K562 (cell line): Measurements from ENCODE around the gene SLC22A23. TPM values are rescaled to one million over a fixed set of nuclear protein-coding genes. Genes with fewer than 3 reads are reported as not detected.

ENCODE experiments used
- ATAC-seq: fragments of 200-7000 bp; cut with Tn5 transposase; 3 replicates; pipeline ENCODE4 v1.9.1; 2020; ENCODE audit warnings: moderate library complexity
- BruUV-seq: library from RNA; stranded (reverse); fragments of 400-500 nt; replicated peaks from 2 replicates; lab custom pipeline; 2021; lab: Mats Ljungman, UMichigan
- CTCF ChIA-PET: fragments of 300-600 bp; formaldehyde crosslinking; extraction: SDS; loops from one replicate; lab custom pipeline; 2021; ENCODE audit warnings: low intra/inter-chr PET ratio; lab: Yijun Ruan, JAX
- POLR2A ChIA-PET: fragments of 300-600, 350-650 bp; sonication (Branson Sonifier 250); formaldehyde crosslinking; extraction: SDS; loops from one replicate; lab custom pipeline; 2021; ENCODE audit warnings: antibody characterized with exemption, inconsistent platforms; lab: Yijun Ruan, JAX
- DNase-seq, 4 experiments: peaks; one replicate each; pipeline versions ENCODE4 v3.0.0 to v3.0.0-alpha.2; 2011 to 2018; ENCODE audit warnings: low spot score in 3 of 4, mixed read lengths in 3 of 4; ENCODE audit errors: extremely low read depth in 1 of 4
- FAIRE-seq: peaks from 2 replicates; lab custom pipeline; 2011; peaks lifted over from hg19 to GRCh38; lab: Jason Lieb, UNC
- H2AFZ ChIP-seq: 2 replicates; pipeline ENCODE4 v1.6.0; 2011; ENCODE audit warnings: low read depth, low read length, control low read depth, inconsistent platforms
- H3K27ac ChIP-seq: fragments of 200-600 bp; 3 replicates; pipeline ENCODE4 v1.8.0; 2011; ENCODE audit warnings: low read depth, mild to moderate bottlenecking, control low read depth, inconsistent platforms, low read length, moderate library complexity, mixed read lengths; ENCODE audit errors: extremely low read depth
- H3K27me3 ChIP-seq, 2 experiments: fragments of 300-600 bp in 1 of 2; 2 replicates in 1 of 2; 3 replicates in 1 of 2; pipeline versions ENCODE4 v1.6.0 to v1.8.0; 2011; ENCODE audit warnings: inconsistent platforms in 2 of 2, low read length in 2 of 2, mild to moderate bottlenecking in 1 of 2, mixed read lengths in 1 of 2, moderate library complexity in 1 of 2; ENCODE audit not compliant: control insufficient read depth in 2 of 2, insufficient read depth in 2 of 2
- H3K36me3 ChIP-seq: fragments of 300-600 bp; 3 replicates; pipeline ENCODE4 v1.8.0; 2011; ENCODE audit warnings: mild to moderate bottlenecking, low read length, inconsistent platforms; ENCODE audit not compliant: control insufficient read depth, insufficient read depth
- H3K4me1 ChIP-seq, 2 experiments: fragments of 200-600 bp in 1 of 2; replicated peaks in 1 of 2; 2 replicates in 1 of 2; 3 replicates in 1 of 2; pipeline versions ENCODE4 v1.5.1 to v1.8.0; 2011; ENCODE audit warnings: inconsistent platforms in 2 of 2, low read length in 2 of 2, mild to moderate bottlenecking in 1 of 2, mixed read lengths in 1 of 2, moderate library complexity in 1 of 2; ENCODE audit not compliant: control insufficient read depth in 2 of 2, insufficient read depth in 2 of 2
- H3K4me2 ChIP-seq: 2 replicates; pipeline ENCODE4 v1.6.1; 2011; ENCODE audit warnings: low read length, control low read depth, inconsistent platforms, mixed read lengths; ENCODE audit not compliant: insufficient read depth
- H3K4me3 ChIP-seq: fragments of 200-600 bp; sonication (generic), shearing (Covaris generic); 2 replicates; pipeline ENCODE4 v1.5.1; 2016; ENCODE audit warnings: control low read depth, inconsistent platforms
- H3K79me2 ChIP-seq: fragments of 200-600 bp; 3 replicates; pipeline ENCODE4 v1.8.0; 2011; ENCODE audit warnings: low read length, inconsistent platforms; ENCODE audit not compliant: control insufficient read depth, insufficient read depth
- H3K9ac ChIP-seq, 2 experiments: 2 replicates each; pipeline versions ENCODE4 v1.6.0 to v1.6.1; 2011; ENCODE audit warnings: low read depth in 2 of 2, low read length in 2 of 2, control low read depth in 1 of 2, inconsistent platforms in 1 of 2, mild to moderate bottlenecking in 1 of 2, mixed read lengths in 1 of 2; ENCODE audit not compliant: insufficient read depth in 1 of 2
- H3K9me1 ChIP-seq: one replicate; pipeline ENCODE4 v1.6.0; 2011; ENCODE audit warnings: inconsistent platforms, mild to moderate bottlenecking, low read length, moderate library complexity; ENCODE audit not compliant: control insufficient read depth, insufficient read depth
- H3K9me3 ChIP-seq: replicated peaks from 2 replicates; pipeline ENCODE4 v1.5.1; 2011; ENCODE audit warnings: low read depth, low read length, inconsistent platforms; ENCODE audit not compliant: control insufficient read depth, insufficient read depth
- H4K20me1 ChIP-seq: replicated peaks from 2 replicates; pipeline ENCODE4 v1.6.1; 2011; ENCODE audit warnings: low read length, inconsistent platforms, mixed read lengths; ENCODE audit not compliant: control insufficient read depth, insufficient read depth
- MITF ChIP-seq: IDR thresholded peaks from 2 replicates; pipeline ENCODE4 v1.6.1; 2014; ENCODE audit warnings: antibody characterized with exemption
- ZNF740 ChIP-seq, 3 experiments: fragments of 200-800 bp in 1 of 3; sonication (Bioruptor generic) in 1 of 3; sonication (generic) in 1 of 3; formaldehyde crosslinking in 1 of 3; IDR thresholded peaks; 2 replicates each; pipeline versions ENCODE4 v1.6.1 to v1.8.0; 2016 to 2022; ENCODE audit warnings: mild to moderate bottlenecking in 2 of 3, missing compliant biosample characterization in 2 of 3, missing genetic modification characterization in 2 of 3, missing genetic modification reagents in 1 of 3
- WGBS: fragments of 100-300 bp; shearing (Covaris generic); methylation state at CpG from one replicate; pipeline ENCODE4 v1.1.6; 2016; ENCODE audit warnings: low coverage, mixed read lengths; ENCODE audit not compliant: insufficient coverage; ENCODE audit errors: missing lambda C conversion rate; 5-methylcytosine and 5-hydroxymethylcytosine counted together
- in situ Hi-C: fragments of 300-500 bp; cut with MboI; formaldehyde crosslinking; loops from 4 replicates; pipeline ENCODE4 v1.15.0; 2018; ENCODE audit warnings: inconsistent platforms, mixed read lengths
- intact Hi-C: fragments of 100-400 bp; cut with micrococcal nuclease; formaldehyde crosslinking; loops from 2 replicates; pipeline ENCODE4 v1.14.2; 2022
- polyA plus RNA-seq, 8 experiments: library from polyadenylated mRNA; depleted of rRNA in 4 of 8; stranded (reverse) in 5 of 8; unstranded in 3 of 8; fragments of >200 nt; fragmentation: Nextera tagmentation in 2 of 8; fragmentation: Illumina TruSeq in 1 of 8; extraction: Ambion mirVana in 2 of 8; extraction: Trizol in 1 of 8; gene quantifications; 2 replicates each; pipeline versions ENCODE4 v1.2.1 to v1.2.3, GENCODE V29; 2011 to 2014; ENCODE audit warnings: inconsistent platforms in 1 of 8, missing spikeins in 1 of 8
- total RNA-seq, 7 experiments: library from RNA; depleted of rRNA in 6 of 7; stranded (reverse); fragments of >200 nt in 6 of 7; fragmentation: Illumina TruSeq in 2 of 7; extraction: Trizol in 2 of 7; gene quantifications; 2 replicates each; pipeline versions ENCODE4 v1.2.1 to v1.2.3, GENCODE V29; 2011 to 2021; ENCODE audit warnings: low replicate concordance in 1 of 7
- TF ChIP-seq, protein P1 (sequence below): fragments of 450-650 bp; IDR thresholded peaks from 2 replicates; pipeline ENCODE4 v1.6.1; 2016; ENCODE audit warnings: mild to moderate bottlenecking, moderate library complexity

Gene SLC22A23
- total and polyA plus RNA-seq, 9 of the 15 experiments (the other 6 are each of a cell fraction or from before 2014, with no cell fraction given) = 0.30 to 8.7 (median 2.5) TPM

DNA sequence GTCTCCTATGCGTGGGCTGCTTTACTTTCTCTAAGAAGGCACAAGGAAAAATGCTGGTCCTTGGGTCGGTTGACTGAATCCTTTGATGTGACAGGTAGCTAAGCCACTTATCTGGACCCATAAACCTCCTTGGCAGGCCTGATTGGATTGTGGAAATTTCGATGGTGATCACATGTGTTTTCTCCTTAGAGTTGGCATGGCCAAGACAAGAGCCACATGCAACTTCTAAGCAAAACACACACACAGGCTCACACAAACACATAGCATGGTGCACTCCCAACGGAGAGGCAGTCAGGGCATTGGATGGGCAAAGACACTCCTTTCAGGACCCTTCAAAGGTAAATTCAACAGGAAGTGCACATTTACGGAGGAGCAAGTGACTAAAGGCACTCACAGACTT, 102.9 kb downstream of the SLC22A23 start:
- WGBS = 71% methylated on average over 5 of the region's 5 CpGs
- no peak overlapping the region for H3K4me3 ChIP-seq
- in situ Hi-C loops (no loop called here), intact Hi-C loops (loop anchor here (2.0 to 10.0 kb wide), 2 partner anchors 13 to 671 kb away; a partner anchor contains a TSS)
- no peaks in the 10 kb centered on the region for H4K20me1 ChIP-seq
- TF ChIP-seq ZNF740 (CRISPR knock-in tag; IDR thresholded peaks at IDR 0.05) (no peak), ZNF740 (tag; IDR thresholded peaks at IDR 0.05) (0 out of 4 replicates have a peak, but pooled peaks of 1 of the 2 experiments have one; percentile 32), MITF (no peak)
- TF ChIP-seq, protein P1, sequence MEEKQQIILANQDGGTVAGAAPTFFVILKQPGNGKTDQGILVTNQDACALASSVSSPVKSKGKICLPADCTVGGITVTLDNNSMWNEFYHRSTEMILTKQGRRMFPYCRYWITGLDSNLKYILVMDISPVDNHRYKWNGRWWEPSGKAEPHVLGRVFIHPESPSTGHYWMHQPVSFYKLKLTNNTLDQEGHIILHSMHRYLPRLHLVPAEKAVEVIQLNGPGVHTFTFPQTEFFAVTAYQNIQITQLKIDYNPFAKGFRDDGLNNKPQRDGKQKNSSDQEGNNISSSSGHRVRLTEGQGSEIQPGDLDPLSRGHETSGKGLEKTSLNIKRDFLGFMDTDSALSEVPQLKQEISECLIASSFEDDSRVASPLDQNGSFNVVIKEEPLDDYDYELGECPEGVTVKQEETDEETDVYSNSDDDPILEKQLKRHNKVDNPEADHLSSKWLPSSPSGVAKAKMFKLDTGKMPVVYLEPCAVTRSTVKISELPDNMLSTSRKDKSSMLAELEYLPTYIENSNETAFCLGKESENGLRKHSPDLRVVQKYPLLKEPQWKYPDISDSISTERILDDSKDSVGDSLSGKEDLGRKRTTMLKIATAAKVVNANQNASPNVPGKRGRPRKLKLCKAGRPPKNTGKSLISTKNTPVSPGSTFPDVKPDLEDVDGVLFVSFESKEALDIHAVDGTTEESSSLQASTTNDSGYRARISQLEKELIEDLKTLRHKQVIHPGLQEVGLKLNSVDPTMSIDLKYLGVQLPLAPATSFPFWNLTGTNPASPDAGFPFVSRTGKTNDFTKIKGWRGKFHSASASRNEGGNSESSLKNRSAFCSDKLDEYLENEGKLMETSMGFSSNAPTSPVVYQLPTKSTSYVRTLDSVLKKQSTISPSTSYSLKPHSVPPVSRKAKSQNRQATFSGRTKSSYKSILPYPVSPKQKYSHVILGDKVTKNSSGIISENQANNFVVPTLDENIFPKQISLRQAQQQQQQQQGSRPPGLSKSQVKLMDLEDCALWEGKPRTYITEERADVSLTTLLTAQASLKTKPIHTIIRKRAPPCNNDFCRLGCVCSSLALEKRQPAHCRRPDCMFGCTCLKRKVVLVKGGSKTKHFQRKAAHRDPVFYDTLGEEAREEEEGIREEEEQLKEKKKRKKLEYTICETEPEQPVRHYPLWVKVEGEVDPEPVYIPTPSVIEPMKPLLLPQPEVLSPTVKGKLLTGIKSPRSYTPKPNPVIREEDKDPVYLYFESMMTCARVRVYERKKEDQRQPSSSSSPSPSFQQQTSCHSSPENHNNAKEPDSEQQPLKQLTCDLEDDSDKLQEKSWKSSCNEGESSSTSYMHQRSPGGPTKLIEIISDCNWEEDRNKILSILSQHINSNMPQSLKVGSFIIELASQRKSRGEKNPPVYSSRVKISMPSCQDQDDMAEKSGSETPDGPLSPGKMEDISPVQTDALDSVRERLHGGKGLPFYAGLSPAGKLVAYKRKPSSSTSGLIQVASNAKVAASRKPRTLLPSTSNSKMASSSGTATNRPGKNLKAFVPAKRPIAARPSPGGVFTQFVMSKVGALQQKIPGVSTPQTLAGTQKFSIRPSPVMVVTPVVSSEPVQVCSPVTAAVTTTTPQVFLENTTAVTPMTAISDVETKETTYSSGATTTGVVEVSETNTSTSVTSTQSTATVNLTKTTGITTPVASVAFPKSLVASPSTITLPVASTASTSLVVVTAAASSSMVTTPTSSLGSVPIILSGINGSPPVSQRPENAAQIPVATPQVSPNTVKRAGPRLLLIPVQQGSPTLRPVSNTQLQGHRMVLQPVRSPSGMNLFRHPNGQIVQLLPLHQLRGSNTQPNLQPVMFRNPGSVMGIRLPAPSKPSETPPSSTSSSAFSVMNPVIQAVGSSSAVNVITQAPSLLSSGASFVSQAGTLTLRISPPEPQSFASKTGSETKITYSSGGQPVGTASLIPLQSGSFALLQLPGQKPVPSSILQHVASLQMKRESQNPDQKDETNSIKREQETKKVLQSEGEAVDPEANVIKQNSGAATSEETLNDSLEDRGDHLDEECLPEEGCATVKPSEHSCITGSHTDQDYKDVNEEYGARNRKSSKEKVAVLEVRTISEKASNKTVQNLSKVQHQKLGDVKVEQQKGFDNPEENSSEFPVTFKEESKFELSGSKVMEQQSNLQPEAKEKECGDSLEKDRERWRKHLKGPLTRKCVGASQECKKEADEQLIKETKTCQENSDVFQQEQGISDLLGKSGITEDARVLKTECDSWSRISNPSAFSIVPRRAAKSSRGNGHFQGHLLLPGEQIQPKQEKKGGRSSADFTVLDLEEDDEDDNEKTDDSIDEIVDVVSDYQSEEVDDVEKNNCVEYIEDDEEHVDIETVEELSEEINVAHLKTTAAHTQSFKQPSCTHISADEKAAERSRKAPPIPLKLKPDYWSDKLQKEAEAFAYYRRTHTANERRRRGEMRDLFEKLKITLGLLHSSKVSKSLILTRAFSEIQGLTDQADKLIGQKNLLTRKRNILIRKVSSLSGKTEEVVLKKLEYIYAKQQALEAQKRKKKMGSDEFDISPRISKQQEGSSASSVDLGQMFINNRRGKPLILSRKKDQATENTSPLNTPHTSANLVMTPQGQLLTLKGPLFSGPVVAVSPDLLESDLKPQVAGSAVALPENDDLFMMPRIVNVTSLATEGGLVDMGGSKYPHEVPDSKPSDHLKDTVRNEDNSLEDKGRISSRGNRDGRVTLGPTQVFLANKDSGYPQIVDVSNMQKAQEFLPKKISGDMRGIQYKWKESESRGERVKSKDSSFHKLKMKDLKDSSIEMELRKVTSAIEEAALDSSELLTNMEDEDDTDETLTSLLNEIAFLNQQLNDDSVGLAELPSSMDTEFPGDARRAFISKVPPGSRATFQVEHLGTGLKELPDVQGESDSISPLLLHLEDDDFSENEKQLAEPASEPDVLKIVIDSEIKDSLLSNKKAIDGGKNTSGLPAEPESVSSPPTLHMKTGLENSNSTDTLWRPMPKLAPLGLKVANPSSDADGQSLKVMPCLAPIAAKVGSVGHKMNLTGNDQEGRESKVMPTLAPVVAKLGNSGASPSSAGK = peak; percentile 55; the same call in 1 of the 2 replicates
- H2AFZ ChIP-seq = peak overlapping the region; percentile 40
- H3K9me1 ChIP-seq = no peaks in the 10 kb centered on the region
- H3K9me3 ChIP-seq = no peaks in the 10 kb centered on the region
- ChIA-PET CTCF (no interaction called here), POLR2A (interaction anchor here (0.9 to 1.1 kb wide), 2 partner anchors 13 to 39 kb away, joined by 4 to 7 read pairs; no protein-coding TSS in a partner anchor)
- H3K4me1 ChIP-seq = peaks cover 36 to 74% of the 10 kb centered on the region in 2 experiments
- ATAC-seq (no peak), FAIRE-seq (no peak), DNase-seq (no peak)
- H3K27ac ChIP-seq = peak overlapping the region; percentile 96; the same call in 1 of the 3 replicates
- H3K79me2 ChIP-seq = peaks cover 7% of the 10 kb centered on the region; the same call in 1 of the 3 replicates
- H3K36me3 ChIP-seq = no peaks in the 10 kb centered on the region
- H3K9ac ChIP-seq = peak overlapping the region in 1 of 2 experiments; percentile 85; a peak in 1 of 4 replicates
- H3K4me2 ChIP-seq = peak overlapping the region; percentile 64; the same call in 1 of the 2 replicates
- BruUV-seq = no TSS peak
- no peaks in the 10 kb centered on the region for H3K27me3 ChIP-seq
